Activated CD8-positive, alpha-beta memory T cell treated with anti-CD3 and anti-CD28 coated beads, Interleukin-2, amount 50 U/mL, for 48 hours (primary cell): ENCODE measurements around the gene TMEM255B.
"Not testable (repeated sequence)": the region's sequence is repeated elsewhere in the genome, so short reads cannot be mapped to it uniquely, and the experiment has no call there.

Experiments used
- DNase-seq: peaks from one replicate; pipeline ENCODE4 v3.0.0-alpha.2; 2020

TMEM255B gene

DNA sequence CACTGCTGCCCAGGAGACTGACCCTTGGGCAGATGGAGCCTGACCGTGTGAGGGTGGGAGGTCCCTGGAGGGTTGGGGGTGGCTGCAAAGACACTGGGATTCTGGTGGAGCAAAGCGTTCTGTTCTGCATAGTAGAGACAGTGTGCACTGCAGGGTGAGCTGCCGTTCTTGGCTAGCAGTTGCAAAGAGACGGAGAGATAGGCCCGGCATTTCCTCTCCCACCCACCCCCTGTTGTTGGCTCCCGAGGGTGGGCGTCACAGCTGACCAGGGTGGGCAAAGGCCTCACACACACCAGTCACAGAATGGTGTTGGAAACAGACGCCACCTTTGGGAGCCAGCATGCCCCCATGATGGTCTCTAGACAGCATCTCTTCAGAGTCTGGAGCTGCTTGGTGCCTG, 11.4 kb downstream of the TMEM255B start:
- no peak for DNase-seq

DNA sequence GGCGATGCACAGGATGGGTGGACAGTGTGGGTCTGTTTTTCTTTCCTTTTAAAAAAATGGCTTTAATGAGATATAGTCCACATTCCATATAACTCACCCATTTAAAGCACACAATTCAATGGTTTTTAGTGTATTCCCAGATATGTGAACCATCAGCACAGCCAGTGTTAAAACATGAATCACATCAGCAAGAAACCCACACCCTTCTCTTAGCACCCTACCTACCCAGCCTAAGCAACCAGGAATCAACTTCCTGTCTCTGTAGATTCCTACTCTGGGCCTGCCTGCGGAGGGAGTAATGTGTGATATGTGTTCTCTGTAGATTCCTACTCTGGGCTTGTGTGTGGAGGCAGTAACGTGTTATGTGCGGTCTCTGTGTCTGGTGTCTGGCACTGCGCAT, 11.9 kb downstream of the TMEM255B start:
- DNase-seq, result no peak

DNA sequence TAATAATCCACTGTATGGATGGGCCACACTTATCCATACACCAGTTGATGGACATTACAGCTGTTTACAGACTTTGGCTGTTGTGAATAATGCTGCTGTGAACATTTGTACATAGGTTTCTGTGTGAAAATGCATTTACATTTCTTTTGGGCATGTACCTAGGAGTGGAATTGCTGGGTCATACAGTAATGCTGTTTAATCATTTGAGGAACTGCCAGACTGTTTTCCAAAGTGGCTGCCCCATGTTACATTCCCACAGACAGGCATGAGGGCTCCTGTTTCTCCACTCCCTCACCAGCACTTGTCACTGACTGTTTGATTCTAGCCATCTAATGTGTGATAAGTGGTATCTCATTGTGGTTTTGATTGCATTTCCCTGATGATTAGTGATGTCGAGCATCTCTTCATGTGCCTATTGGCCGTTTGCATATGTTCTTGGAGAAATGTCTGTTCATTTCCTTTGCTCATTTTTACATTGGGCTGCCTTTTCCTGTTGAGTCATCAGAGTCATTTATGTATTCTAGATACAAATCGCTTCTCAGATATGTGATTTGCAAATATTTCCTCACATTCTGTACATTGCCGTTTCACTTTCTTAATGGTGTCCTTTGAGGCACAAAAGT, 12.8 kb downstream of the TMEM255B start:
- DNase-seq, result no peak

DNA sequence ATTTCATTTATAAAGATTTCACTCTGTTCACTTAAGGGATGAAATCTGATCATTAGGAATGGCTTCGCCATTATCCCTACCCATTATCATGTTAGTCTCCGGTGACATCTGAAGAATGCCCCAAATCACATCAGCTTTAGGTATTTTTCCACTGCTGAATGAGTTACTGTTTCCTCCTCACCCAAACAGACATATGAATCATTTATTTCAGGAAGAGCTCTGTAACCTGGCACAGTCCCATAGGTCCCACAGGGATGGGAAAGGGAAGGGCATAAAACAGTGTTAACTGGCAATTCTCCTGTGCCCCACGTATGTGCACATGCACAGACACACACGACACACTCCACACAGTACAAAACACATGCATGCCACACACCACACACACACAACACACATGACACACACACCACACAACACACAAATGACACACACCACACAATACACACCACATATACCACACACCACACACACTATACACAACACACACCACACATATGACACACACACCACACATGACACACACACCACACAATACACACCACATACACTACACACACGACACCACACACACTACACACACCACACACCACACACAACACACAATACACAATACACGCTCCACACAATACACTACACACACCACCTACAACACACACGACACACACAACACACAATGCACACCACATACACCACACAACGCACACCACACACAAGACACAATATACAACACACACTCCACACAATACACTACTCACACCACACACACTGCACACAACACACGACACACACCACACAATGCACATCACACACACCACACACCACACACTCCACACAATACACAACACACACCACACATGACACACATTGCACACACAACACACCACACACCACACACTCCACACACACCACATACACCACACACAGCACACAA, 15.4 kb downstream of the TMEM255B start:
- no peak for DNase-seq

DNA sequence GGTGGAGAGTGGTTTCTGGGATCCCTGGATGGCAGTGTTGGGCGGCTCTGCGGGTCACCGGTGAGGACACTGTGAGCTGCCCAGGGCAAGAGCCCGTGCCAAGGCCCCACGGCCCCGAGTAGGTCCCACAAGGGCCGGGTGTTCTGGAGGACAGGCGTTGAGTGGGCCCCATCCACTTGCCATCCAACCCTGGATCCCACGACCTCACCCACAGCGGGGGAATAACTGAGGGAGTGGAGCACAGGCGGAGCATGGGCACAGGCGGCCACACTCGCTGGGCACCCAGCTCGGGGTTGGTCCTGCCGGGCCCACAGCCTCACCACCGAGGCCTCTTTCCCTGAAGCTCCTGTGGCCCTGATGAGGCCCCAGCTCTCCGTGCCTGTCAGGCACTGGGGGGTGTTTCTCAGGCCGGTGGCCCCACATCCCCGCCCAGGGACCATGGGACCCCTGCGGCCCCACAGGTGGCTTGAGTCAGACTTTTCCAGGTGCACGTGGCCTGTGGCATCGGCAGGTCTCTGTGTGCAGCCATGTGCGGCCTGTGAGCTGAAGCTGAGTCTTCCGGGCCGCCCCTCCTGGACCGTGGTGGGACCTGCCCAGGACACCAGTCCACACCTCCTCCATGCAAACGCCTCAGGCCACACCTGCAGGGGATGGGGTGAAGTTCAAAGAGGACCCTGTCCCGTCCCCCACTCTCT, 16.6 kb downstream of the TMEM255B start:
- DNase-seq, result no peak

DNA sequence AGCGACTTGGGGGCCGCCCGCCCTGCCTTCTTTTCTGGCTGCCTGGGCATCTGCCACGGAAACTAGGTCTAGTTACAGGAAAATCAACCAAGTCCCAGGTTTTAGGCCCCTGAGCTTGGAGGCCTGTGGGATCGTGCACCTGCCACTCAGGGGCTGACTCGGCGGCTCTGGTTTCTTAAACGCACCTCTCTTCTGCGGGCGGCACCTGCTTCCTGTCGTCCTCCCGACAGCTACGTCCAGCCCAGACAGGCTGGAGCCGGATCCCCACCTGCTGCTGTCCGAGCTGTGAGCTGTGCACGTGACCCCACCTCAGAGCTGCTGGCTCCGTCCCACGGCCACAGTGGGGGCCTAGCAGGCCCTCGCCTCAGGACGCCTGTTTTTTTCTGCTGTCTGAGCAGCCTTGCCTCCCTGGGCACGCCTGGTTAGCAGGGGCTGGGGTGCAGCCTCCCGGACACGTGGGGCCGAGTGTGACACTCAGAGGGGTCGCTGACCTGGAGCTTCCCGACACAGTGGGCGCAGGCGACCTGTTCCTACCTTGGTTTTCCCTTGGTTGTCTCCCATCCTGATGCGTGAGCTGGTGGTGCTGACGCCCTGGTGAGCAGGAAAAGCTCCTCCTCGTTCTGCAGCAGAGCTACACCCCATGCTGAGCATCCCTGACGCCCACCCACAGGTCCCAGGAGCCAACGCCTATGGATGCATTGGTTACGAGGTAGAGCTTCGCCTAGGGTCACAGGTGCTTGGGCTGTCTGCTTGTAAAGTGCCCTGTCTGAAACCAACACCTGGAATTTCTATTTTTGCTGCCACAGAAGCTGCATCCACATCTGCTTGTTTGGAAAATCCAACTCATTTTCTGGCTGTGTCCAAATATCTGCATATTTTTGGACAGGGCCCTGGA, 17.5 kb downstream of the TMEM255B start:
- no peak for DNase-seq

DNA sequence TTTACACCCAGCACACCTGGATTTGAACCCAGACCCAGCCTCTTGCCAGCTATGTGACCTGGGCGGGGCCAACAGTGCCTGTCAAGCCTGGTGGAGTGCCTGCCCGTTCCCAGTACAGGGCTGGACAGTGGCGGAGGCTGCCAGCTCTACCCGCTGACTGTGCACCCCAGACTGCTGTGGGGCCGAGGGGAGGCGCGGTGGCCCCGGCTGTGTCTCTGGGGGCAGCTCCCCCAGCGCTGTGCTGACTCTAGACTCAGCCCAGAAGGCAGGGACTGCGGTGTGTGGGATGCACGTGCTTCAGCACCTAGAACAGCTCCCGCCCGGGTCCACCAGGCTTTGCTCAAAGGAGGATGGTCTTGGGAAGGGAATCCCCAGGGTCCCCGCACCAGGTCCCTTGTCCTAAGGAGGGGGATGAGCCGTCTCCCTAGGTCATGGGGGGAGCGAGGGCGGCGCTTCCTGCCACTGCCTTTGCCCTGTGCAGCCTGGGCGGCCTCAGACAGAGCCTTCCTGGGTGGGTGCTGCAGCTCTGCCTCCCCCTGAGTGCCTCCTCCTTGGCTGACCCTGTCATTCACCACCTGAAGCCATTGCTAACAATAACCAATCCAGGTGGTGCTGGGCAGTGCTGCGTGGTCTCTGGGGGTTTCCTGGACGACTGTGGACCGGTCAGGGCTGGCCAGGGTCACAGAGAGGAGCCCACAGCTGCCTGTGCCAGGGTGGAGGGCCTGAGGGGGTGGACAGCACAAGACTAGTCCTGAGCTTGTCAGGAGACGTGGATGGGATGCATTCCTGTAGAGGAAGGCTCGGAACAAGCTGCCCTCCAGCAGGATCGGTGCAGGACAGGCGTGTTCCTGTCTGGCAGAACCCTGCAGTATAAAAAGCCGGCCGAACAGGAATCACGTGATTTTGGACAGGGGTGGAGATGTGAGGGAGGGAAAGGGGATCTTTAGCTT, 18.6 kb downstream of the TMEM255B start:
- no peak for DNase-seq

DNA sequence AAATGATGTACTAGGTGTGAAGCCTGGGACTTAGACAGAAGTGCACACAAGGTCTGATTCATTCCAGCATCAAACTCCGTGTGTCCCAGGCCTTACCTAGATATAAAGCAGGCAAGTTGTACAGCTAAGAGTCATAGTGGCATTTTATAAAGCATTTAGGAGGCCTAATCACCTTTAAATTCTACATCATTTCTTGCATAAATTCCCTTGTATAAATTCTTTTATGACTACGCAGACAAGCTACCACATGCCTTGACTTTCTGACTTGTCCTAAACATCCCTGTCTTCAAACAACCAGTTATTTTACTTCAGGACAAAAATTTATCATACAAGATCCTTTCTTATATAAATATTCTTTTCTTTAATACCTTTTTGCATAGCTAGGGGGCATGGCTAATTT, 22.5 kb downstream of the TMEM255B start:
- no peak for DNase-seq

DNA sequence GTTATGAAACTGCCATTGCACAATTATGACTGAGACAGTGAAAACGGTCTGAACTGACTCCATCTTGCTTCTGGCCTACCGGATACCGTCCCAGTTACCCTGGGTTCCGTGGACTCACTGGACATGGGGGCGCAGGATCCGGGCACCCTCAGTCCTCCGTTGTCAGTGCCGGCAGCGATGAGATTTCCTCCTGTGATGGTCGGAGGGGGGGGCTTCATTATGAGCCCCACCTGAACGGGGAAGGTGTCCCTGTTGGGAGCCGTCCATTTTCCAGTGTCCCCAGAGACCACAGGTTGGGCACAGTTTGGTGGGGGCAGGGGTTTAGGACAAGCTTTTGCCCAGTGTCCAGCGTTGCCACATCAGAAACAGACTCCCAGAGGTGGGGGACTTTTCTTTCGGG, 23.4 kb downstream of the TMEM255B start:
- DNase-seq, result no peak

DNA sequence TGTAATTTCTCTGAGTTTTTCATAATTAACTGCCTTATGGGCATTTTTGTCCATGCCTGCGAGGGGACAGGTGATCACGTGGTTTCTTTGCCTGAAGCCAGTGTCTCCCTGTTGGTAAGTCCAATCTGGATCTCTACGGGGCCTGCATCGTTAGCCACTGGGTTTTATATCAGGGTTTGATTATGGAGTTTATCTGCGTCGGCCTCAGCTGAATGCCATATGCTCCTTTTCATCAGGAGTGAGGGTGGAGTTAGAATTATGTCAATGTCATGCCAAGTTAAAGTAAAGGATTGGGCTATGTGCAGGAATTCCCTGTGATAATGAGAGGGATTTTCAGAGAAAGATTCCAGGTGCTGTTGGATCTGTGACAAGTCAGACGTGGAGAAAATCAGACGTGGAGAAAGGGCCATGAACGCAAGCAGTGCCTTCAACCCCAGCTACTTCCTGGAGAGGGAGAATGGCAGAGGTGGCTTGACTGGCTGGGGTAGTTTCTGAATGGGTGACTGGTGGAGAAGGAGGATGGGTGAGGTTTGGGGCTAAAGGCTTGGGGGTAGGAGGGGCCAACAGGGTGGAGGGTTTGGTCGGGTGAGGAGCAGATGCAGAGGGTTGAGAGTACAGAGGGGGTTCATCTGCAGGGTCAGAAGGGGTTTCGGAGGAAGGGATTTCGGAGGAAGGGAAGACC, 24.3 kb downstream of the TMEM255B start:
- DNase-seq, result no peak

DNA sequence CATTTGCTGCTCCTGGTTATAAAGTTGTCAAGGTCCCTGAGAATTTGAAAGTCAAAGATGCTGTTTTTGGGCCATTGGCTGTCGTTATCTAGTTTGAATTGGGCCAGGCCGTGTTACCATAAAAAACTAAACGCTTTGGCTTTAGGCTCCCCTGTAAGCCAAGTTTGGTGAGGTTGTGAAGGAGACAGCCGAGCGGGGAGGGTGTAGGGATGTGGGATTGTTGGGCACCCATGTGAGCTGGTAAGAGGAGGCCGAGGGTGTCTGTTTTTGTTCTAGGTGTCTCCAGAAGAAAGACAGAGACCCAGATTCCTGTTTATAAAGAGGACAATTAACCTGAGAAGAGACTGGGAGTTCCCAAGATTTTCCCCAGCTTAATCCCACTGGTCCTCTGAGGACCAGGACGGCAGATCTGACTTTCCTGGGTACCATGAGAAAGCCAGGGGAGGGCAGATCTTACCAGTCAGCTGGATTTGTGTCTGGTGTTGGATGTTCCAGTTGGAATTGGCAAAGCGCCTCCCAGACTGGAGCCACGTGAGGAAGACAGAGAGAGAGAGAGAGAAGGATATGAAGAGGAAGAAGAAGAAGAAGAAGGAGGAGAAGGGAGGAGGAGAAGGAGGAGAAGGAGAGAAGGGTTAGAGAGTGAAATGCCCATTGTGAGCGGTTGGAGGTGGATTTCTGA, 25.1 kb downstream of the TMEM255B start:
- no peak for DNase-seq

DNA sequence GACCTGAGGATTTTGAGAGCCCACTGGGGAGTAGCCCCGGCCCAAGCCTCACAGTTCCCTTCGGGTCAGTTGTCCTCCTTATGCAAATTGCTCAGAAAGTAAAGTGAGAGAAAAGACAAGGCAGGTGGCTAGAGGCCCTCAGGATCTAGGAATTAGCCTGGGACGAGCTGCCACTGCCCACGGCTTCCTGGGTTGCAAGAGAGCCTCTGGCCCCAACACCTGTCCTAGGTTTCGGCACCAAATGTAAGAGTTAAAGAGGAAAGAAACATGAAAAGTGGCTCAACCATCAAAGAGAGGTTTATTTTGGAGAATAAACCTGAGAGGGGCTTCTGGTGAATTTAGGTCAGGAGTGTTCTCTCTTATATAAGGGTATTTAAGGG, 25.6 kb downstream of the TMEM255B start:
- DNase-seq, result no peak

DNA sequence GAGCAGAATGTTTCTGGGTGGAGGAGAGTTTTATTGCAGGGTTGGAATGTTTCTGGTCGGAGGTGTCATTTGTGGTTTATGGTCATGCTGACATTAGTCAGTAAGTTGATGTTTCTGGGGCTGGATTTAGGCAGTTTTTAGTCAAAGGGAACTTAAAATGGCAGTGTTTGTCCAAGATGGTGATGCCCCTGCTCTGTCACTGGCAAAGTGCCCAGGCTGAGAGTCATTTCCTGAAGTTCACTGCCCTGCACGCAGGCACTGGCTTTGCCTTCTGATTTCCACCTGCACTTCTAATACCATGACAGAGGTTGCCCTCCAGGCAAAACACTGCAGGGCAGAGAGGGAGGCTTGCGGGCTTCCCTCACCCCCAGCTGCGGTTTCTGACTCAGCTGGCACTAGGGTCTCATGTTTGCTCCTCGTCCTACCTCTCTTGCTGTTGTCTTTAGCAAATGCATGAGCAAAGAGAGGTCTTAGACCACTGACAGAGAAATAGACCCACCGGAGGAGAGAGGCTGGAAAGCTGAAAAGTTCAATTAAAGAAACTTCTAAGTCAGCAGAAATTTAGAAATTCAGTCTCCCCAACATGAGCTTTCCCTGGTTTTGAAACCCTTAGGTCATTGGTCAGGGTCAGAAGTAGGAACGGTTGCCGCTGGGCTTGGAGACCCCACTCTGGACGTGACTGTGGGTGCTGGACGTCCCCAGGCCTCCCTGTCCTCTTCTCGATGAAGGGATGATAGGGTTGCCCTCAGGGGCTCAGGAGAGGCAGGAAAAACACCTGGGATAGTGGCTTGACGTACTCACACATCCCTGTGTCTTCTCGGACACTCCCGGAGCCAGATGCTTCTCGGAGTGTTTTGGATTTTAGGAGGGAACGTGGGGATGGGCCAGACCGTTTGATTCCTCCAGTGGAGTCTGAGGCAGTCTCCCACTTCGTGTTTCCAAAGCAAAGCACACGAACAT, 26.3 kb downstream of the TMEM255B start:
- DNase-seq, result no peak

DNA sequence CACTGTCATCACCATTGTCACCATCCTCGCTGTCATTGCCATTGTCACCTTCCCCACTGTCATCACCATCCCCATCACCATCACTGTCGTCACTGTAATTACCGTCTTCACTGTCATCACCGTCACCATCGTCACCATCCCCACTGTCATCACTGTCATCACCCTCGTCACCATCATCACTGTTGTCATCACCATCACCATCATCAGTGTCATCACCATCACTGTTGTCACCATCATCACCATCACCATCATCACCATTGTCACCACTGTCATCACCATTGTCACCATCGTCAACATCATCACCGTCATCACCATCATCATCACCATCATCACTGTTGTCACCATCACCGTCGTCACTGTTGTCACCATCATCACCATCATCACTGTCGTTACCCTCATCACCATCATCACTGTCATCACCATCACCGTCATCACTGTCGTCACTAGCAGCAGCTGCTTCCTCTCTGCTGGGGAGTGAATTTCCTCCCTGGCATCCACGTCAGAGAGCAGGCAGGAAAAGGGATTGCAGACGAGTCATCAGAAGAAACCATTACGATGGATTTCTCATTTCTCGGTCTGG, 27.3 kb downstream of the TMEM255B start:
- no peak for DNase-seq

DNA sequence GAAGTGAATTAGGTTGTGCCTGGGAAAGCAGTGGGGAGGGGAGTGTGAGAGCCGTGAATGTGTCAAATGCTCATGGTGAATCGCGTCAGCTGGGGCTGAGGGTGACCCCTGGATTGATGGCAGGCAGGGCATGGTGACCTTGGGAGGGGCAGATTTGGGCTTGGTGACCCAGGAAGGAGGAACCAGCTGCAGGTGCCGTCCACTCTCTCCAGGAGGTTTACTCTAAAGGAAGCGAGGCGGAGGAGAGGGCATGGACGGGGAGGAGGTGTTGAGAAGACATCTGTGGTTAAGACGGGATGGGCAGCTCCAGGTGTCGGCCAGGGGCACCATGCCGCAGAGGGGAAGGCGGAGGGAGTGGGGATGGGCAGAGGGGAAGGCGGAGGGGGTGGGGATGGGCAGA, 28.7 kb downstream of the TMEM255B start:
- DNase-seq, result no peak

DNA sequence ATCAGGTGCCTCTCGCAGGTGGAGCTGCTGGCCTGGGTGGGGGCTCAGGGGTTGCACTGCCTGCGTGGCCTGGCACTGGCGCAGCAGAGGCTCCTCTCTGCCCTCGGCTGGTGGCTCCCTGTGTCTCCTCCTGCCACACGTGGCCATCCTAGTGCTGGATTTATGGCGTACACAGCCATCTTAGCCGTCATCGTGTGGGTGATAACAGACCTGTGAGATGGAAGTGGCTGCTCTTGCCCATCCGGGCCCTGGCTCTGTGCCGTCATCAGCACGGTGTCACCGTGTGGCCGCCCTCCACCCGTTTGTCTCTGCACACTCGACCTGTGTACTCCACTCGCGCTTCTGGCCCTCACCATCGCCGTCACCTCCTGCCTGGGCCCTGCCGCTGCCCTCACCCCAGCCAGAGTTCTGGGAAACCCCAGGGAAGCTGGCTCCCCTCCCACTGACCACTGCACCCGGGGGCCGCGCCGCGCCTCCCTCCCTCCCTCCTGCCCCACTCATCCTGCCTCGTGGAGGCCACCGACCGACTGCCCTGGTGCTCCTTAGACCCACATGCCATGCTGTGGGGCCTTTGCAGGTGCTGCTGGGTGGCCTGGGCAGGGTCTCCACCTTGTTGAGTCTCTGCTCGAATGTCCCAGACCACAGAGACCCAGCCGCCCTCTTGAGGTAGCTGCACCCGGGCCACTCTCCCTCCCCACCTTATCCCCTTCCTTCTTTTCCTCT, 29.5 kb downstream of the TMEM255B start:
- DNase-seq, result no peak

DNA sequence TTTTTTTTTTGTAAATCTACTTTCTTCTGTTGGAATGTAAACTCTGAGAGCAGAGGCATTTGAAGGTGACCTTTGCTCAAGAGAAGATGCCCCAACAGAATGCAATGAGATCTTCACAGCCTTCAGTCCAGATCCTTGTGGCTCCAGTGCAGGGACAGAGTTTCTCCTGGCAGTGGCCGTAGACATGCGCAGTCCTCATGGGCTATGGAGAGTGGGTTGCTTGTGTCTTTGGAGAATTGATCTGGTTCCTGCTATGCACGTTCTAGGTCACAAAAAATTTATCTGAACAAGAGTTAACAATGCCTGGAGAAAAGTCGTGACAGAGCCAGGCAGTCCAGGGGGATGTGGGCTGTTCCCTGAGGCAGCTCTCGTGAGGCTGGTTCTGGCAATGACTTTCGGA, 30.1 kb downstream of the TMEM255B start:
- no peak for DNase-seq

DNA sequence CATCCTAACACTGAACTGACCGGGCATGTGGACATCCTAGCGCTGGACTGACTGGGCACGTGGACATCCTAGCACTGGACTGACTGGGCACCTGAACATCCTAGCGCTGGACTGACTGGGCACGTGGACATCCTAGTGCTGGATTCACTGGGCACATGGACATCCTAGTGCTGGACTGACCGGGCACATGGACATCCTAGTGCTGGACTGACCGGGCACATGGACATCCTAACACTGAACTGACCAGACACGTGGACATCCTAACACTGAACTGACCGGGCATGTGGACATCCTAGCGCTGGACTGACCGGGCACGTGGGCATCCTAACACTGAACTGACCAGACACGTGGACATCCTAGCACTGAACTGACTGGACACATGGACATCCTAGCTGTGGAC, 30.9 kb downstream of the TMEM255B start:
- not testable (repeated sequence) for DNase-seq
